Right lobe of liver (tissue), 4 donors: ENCODE results near the gene MAPKAPK2.

ENCODE experiments used
- CTCF ChIP-seq, 4 donors: fragments of 200-600 bp in 3 of 4; fragments of 450-650 bp in 1 of 4; IDR thresholded peaks; one replicate each; pipeline versions ENCODE4 v1.5.1 to v1.8.0; 2016 to 2022; ENCODE audit warnings: antibody characterized with exemption in 4 of 4, mild to moderate bottlenecking in 2 of 4
- POLR2A ChIP-seq: fragments of 450-650 bp; IDR thresholded peaks from one replicate; pipeline ENCODE4 v1.6.1; 2017; ENCODE audit warnings: antibody characterized with exemption, mild to moderate bottlenecking
- donor health status: DM: no; HTN: no; CAD: no.
- donor health status: DM: no; HTN: no; CAD: no.
- donor health status: DM: no; HTN: yes; CAD: no.

GRCh38 chr1:206715120-206715519 is 30.4 kb downstream of the MAPKAPK2 start:
- TF ChIP-seq CTCF (IDR thresholded peaks at IDR 0.05) (no peak), POLR2A (no peak)
